CD14-positive monocyte (primary cell): ENCODE data around the gene SOBP. TPM values are rescaled to one million over a fixed set of nuclear protein-coding genes. Genes with fewer than 3 reads are reported as not detected.

Source experiments
- DNase-seq, 3 donors: peaks; one replicate each; pipeline ENCODE4 v3.0.0-alpha.2; 2011 to 2022
- H2AFZ ChIP-seq: 2 replicates; pipeline ENCODE4 v1.6.0; 2012; ENCODE audit warnings: mild to moderate bottlenecking, low read depth, low read length, inconsistent platforms; ENCODE audit not compliant: insufficient read depth, poor library complexity, severe bottlenecking
- H3K27ac ChIP-seq, 2 donors: 1 replicate in 1 of 2; 2 replicates in 1 of 2; pipeline ENCODE4 v1.5.1; 2012 to 2013; ENCODE audit warnings: low read length in 2 of 2, control low read depth in 1 of 2, inconsistent platforms in 1 of 2, low read depth in 1 of 2, mild to moderate bottlenecking in 1 of 2
- H3K27me3 ChIP-seq, 2 donors: one replicate each; pipeline versions ENCODE4 v1.6.0 to v1.6.1; 2011 to 2013; ENCODE audit warnings: low read length in 2 of 2; ENCODE audit not compliant: control insufficient read depth in 2 of 2, insufficient read depth in 2 of 2
- H3K36me3 ChIP-seq, 2 donors: replicated peaks in 1 of 2; 1 replicate in 1 of 2; 2 replicates in 1 of 2; pipeline versions ENCODE4 v1.5.1 to v1.6.1; 2012 to 2013; ENCODE audit warnings: low read length in 2 of 2, control low read depth in 1 of 2, inconsistent platforms in 1 of 2, mild to moderate bottlenecking in 1 of 2; ENCODE audit not compliant: insufficient read depth in 2 of 2, control insufficient read depth in 1 of 2
- H3K4me1 ChIP-seq, 2 donors: 1 replicate in 1 of 2; 2 replicates in 1 of 2; pipeline versions ENCODE4 v1.5.1 to v1.6.1; 2012 to 2013; ENCODE audit warnings: low read length in 2 of 2, control low read depth in 1 of 2, inconsistent platforms in 1 of 2, mild to moderate bottlenecking in 1 of 2, moderate library complexity in 1 of 2; ENCODE audit not compliant: insufficient read depth in 2 of 2, control insufficient read depth in 1 of 2
- H3K4me2 ChIP-seq: replicated peaks from 2 replicates; pipeline ENCODE3; 2012; ENCODE audit warnings: low read length, moderate library complexity, mild to moderate bottlenecking; ENCODE audit not compliant: poor library complexity, severe bottlenecking; ENCODE audit errors: extremely low read depth
- H3K4me3 ChIP-seq, 3 experiments: fragments of 200-600 bp in 1 of 3; sonication (generic) in 1 of 3; replicated peaks in 1 of 3; 1 replicate in 2 of 3; 2 replicates in 1 of 3; pipeline ENCODE4 v1.5.1; 2011 to 2013; ENCODE audit warnings: low read length in 3 of 3, mild to moderate bottlenecking in 3 of 3, control low read depth in 2 of 3, low read depth in 2 of 3, inconsistent platforms in 1 of 3, moderate library complexity in 1 of 3
- H3K79me2 ChIP-seq: 2 replicates; pipeline ENCODE4 v1.6.0; 2012; ENCODE audit warnings: mild to moderate bottlenecking, control low read depth, inconsistent platforms, low read length, moderate library complexity; ENCODE audit not compliant: insufficient read depth
- H3K9ac ChIP-seq: 2 replicates; pipeline ENCODE4 v1.6.0; 2017; ENCODE audit warnings: low read length, mild to moderate bottlenecking; ENCODE audit not compliant: insufficient read depth, poor library complexity, severe bottlenecking
- H3K9me3 ChIP-seq, 2 donors: replicated peaks in 1 of 2; 1 replicate in 1 of 2; 2 replicates in 1 of 2; pipeline versions ENCODE4 v1.5.1 to v1.6.1; 2012 to 2013; ENCODE audit warnings: low read length in 2 of 2, control low read depth in 1 of 2; ENCODE audit not compliant: control insufficient read depth in 1 of 2, insufficient read depth in 1 of 2
- H4K20me1 ChIP-seq: 2 replicates; pipeline ENCODE4 v1.6.0; 2012; ENCODE audit warnings: mild to moderate bottlenecking, low read length, control low read depth, moderate library complexity; ENCODE audit not compliant: insufficient read depth
- H3K27ac Mint-ChIP-seq, 7 donors: one replicate each; pipeline ENCODE4 v1.8.0; 2020; ENCODE audit warnings: mild to moderate bottlenecking in 7 of 7, mixed read lengths in 7 of 7, moderate library complexity in 6 of 7, inconsistent platforms in 2 of 7
- H3K27me3 Mint-ChIP-seq, 3 donors: one replicate each; pipeline ENCODE4 v1.8.0; 2021 to 2022; ENCODE audit warnings: low read depth in 3 of 3, mild to moderate bottlenecking in 3 of 3, mixed read lengths in 3 of 3, moderate library complexity in 3 of 3, inconsistent platforms in 1 of 3
- H3K36me3 Mint-ChIP-seq, 2 donors: one replicate each; pipeline ENCODE4 v1.8.0; 2020; ENCODE audit warnings: mixed read lengths in 2 of 2, inconsistent platforms in 1 of 2, mild to moderate bottlenecking in 1 of 2
- H3K4me1 Mint-ChIP-seq: one replicate; pipeline ENCODE4 v1.8.0; 2020; ENCODE audit warnings: mild to moderate bottlenecking, mixed read lengths
- H3K4me3 Mint-ChIP-seq, 2 donors: one replicate each; pipeline ENCODE4 v1.8.0; 2020; ENCODE audit warnings: mild to moderate bottlenecking in 2 of 2, mixed read lengths in 2 of 2, moderate library complexity in 1 of 2
- H3K9me3 Mint-ChIP-seq, 7 donors: one replicate each; pipeline ENCODE4 v1.8.0; 2020 to 2022; ENCODE audit warnings: mixed read lengths in 7 of 7, mild to moderate bottlenecking in 6 of 7, moderate library complexity in 6 of 7, inconsistent platforms in 2 of 7
- CTCF ChIP-seq: fragments of 200-600 bp; IDR thresholded peaks from one replicate; pipeline ENCODE4 v1.8.0; 2022; ENCODE audit warnings: antibody characterized with exemption, mild to moderate bottlenecking
- WGBS: methylation state at CpG from one replicate; pipeline ENCODE4 v1.1.5; 2013; ENCODE audit warnings: missing lambda C conversion rate; ENCODE audit not compliant: insufficient coverage; 5-methylcytosine and 5-hydroxymethylcytosine counted together
- intact Hi-C, 2 donors: fragments of 100-400 bp; cut with micrococcal nuclease; formaldehyde crosslinking; loops; one replicate each; pipeline versions ENCODE4 v1.15.0 to v1.15.1; 2023
- polyA plus RNA-seq, 3 donors: library from polyadenylated mRNA; depleted of rRNA in 1 of 3; unstranded in 2 of 3; stranded (reverse) in 1 of 3; fragments of 300-500 nt in 2 of 3; fragments of >200 nt in 1 of 3; fragmentation: Illumina TruSeq in 2 of 3; gene quantifications; 1 replicate in 2 of 3; 2 replicates in 1 of 3; pipeline ENCODE4 v1.2.3, GENCODE V29; 2012 to 2021

Gene SOBP
- polyA plus RNA-seq, 3 donors: not detected

GRCh38 chr6:107567643-107568042 lies 77.7 kb downstream of the SOBP start:
- Histone ChIP-seq H3K36me3 (no peaks in the 10 kb centered on the region), H2AFZ (no peak overlapping the region), H3K9me3 (no peaks in the 10 kb centered on the region), H3K9ac (no peak overlapping the region), H3K4me2 (no peak overlapping the region), H3K79me2 (no peaks in the 10 kb centered on the region), H3K4me1 (no peaks in the 10 kb centered on the region), H3K27ac (no peak overlapping the region), H3K4me3 (no peak overlapping the region), H4K20me1 (no peaks in the 10 kb centered on the region), H3K27me3 (peaks cover 0 to 3% of the 10 kb centered on the region in 2 donors)
- Mint-ChIP-seq H3K36me3 (no peaks in the 10 kb centered on the region), H3K27ac (no peak overlapping the region), H3K4me1 (no peaks in the 10 kb centered on the region), H3K27me3 (peaks cover 6 to 10% (median 8%) of the 10 kb centered on the region in 3 donors), H3K4me3 (no peak overlapping the region), H3K9me3 (peaks cover 0 to 3% (median 0%) of the 10 kb centered on the region in 7 donors)
- TF ChIP-seq CTCF: no peak
- no CpG with 5 or more reads among the region's 1 CpG for WGBS
- intact Hi-C loops: no loop called here
- no peak for DNase-seq

- H3K36me3 ChIP-seq: no peaks in the 10 kb centered on the region
- intact Hi-C loops: no loop called here
- Mint-ChIP-seq H3K4me3 (no peak overlapping the region), H3K9me3 (peaks cover 0 to 3% (median 0%) of the 10 kb centered on the region in 7 donors), H3K36me3 (no peaks in the 10 kb centered on the region), H3K27ac (no peak overlapping the region), H3K27me3 (peaks cover 3 to 10% (median 8%) of the 10 kb centered on the region in 3 donors), H3K4me1 (no peaks in the 10 kb centered on the region)
- H3K4me3 ChIP-seq: no peak overlapping the region
- H3K27me3 ChIP-seq: peaks cover 0 to 3% of the 10 kb centered on the region in 2 donors
- DNase-seq: no peak
- no peak overlapping the region for H3K9ac ChIP-seq
- H2AFZ ChIP-seq: no peak overlapping the region
- no peak overlapping the region for H3K4me2 ChIP-seq
- 100% methylated on average over 2 of the region's 9 CpGs for WGBS
- no peaks in the 10 kb centered on the region for H3K79me2 ChIP-seq
- H3K27ac ChIP-seq: no peak overlapping the region
- H4K20me1 ChIP-seq: no peaks in the 10 kb centered on the region
- H3K4me1 ChIP-seq: no peaks in the 10 kb centered on the region
- H3K9me3 ChIP-seq: no peaks in the 10 kb centered on the region
- TF ChIP-seq CTCF: no peak
These were observed 79.6 kb downstream of the SOBP start for GRCh38 chr6:107569473-107569872.
